ENCODE data around the gene TNFSF4. TPM values are rescaled to one million over a fixed set of nuclear protein-coding genes. Genes with fewer than 3 reads are reported as not detected.
A peak's percentile ranks its signal among the peaks of the same experiment; 100 is the strongest.

Gene TNFSF4
- total and polyA plus RNA-seq, 2 donors (not counting 1 experiment from before 2014, with no cell fraction given) = 3.3 to 20.9 TPM

DNA sequence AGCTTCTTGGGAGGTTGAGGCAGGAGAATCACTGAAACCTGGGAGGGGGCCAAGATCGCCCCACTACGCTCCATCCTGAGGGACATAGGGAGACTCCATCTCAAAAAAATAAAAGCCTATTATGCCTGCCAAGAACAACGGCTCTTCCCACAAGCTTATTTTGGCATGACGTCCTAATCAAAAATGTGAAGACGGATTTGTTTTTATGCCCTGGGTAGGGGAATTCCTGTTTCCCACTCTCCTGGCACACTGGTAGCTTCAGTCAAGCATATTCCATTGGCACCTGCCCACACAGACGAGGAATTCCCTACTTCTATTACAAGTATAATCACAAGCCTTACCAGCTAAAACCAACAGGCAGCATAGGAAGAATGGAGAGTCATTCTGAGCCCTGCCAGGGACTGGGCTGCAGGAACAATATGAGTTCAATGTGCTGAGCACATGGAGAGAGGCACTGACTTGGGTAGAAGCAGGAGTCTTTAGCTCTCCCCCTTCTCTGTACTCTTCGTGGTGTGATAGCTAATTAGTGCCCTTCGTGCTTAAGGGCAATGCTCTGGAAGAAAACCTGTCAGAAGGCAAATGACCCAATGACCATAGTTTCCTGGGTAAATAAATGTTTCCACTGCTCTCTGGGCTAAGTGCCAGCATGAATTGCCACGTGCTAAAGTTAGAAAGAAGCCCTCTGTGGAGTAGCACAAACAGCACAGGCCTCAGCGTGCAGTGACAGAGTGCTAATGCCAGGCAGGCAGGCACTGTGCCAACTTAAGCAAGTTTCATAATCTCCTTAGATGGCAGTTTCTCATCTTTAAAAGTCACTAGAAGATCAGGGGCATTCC, 16.8 kb downstream of the TNFSF4 start:
- no peak overlapping the region for H2AFZ ChIP-seq (ENCODE audit: low read length)
- TF ChIP-seq, protein P1, sequence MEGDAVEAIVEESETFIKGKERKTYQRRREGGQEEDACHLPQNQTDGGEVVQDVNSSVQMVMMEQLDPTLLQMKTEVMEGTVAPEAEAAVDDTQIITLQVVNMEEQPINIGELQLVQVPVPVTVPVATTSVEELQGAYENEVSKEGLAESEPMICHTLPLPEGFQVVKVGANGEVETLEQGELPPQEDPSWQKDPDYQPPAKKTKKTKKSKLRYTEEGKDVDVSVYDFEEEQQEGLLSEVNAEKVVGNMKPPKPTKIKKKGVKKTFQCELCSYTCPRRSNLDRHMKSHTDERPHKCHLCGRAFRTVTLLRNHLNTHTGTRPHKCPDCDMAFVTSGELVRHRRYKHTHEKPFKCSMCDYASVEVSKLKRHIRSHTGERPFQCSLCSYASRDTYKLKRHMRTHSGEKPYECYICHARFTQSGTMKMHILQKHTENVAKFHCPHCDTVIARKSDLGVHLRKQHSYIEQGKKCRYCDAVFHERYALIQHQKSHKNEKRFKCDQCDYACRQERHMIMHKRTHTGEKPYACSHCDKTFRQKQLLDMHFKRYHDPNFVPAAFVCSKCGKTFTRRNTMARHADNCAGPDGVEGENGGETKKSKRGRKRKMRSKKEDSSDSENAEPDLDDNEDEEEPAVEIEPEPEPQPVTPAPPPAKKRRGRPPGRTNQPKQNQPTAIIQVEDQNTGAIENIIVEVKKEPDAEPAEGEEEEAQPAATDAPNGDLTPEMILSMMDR (conservative IDR thresholded peaks at IDR 0.05 in 1 of 2, IDR thresholded peaks at IDR 0.05 in 1 of 2; ENCODE audit: low read depth in 1 of 2, low read length in 2 of 2) = no peak
- no peak for TF ChIP-seq EZH2 (IDR thresholded peaks at IDR 0.05; ENCODE audit: low read length, missing control alignments)
- no peaks in the 10 kb centered on the region for H3K79me2 ChIP-seq (ENCODE audit: control insufficient read depth, insufficient read depth, low read length)
- H3K9ac ChIP-seq (ENCODE audit: insufficient read depth, low read length) = no peak overlapping the region
- no peak overlapping the region for H3K4me3 ChIP-seq (replicated peaks in 1 of 4; ENCODE audit: control extremely low read depth in 1 of 4, insufficient read depth in 1 of 4, low read depth in 3 of 4, low read length in 4 of 4)
- H4K20me1 ChIP-seq (ENCODE audit: control insufficient read depth, extremely low read depth, insufficient read depth, low read length) = no peaks in the 10 kb centered on the region
- H3K4me2 ChIP-seq (ENCODE audit: extremely low read depth, insufficient read depth, low read length) = peak overlapping the region; percentile 13
- no peaks in the 10 kb centered on the region for H3K36me3 ChIP-seq (ENCODE audit: control insufficient read depth, insufficient read depth, low read length)
- peak; percentile 86 to 90 for DNase-seq (ENCODE audit: low read depth in 2 of 2)
- H3K9me3 ChIP-seq (ENCODE audit: control insufficient read depth, insufficient read depth, low read depth, low read length) = no peaks in the 10 kb centered on the region
- H3K27ac ChIP-seq (ENCODE audit: insufficient read depth, low read length) = no peak overlapping the region
- H3K27me3 ChIP-seq (ENCODE audit: control insufficient read depth, insufficient read depth, low read length) = no peaks in the 10 kb centered on the region
- H3K4me1 ChIP-seq (ENCODE audit: control insufficient read depth, extremely low read depth, insufficient read depth, low read length) = peaks cover 7% of the 10 kb centered on the region

DNA sequence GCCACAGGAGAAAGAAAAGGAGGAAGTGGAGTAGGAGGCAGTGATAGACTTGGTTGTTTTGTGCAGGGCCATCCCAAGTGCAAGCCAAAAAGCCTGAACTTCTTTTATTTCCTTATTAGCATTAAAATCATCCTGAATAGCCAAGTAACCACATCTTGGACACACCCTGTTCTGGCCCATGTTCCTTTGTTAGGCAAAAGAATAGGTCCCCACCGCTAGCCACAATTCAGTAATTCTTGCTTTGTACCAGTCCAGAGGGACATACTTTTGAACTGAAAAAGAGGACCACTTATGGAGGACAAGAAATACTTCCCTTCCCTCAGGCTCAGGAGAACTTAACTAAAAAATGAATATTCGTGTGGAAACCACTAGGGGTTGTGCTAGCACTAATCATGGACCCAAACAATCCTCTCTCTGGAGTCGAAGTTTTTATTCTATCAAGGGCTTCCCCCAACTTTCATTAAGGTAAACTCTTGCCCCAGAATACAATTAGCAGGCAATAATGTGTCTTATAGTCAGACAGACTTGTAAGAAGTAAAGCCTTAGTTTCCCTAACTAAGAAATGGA, 19.4 kb downstream of the TNFSF4 start:
- DNase-seq (ENCODE audit: low read depth in 2 of 2) = peak in 1 of 2 donors; percentile 8
- no peak overlapping the region for H2AFZ ChIP-seq (ENCODE audit: low read length)
- no peaks in the 10 kb centered on the region for H3K9me3 ChIP-seq (ENCODE audit: control insufficient read depth, insufficient read depth, low read depth, low read length)
- no peak overlapping the region for H3K9ac ChIP-seq (ENCODE audit: insufficient read depth, low read length)
- H3K4me3 ChIP-seq (replicated peaks in 1 of 4; ENCODE audit: control extremely low read depth in 1 of 4, insufficient read depth in 1 of 4, low read depth in 3 of 4, low read length in 4 of 4) = no peak overlapping the region
- H3K27ac ChIP-seq (ENCODE audit: insufficient read depth, low read length) = no peak overlapping the region
- no peak overlapping the region for H3K4me2 ChIP-seq (ENCODE audit: extremely low read depth, insufficient read depth, low read length)
- peaks cover 4% of the 10 kb centered on the region for H3K4me1 ChIP-seq (ENCODE audit: control insufficient read depth, extremely low read depth, insufficient read depth, low read length)
- no peaks in the 10 kb centered on the region for H3K27me3 ChIP-seq (ENCODE audit: control insufficient read depth, insufficient read depth, low read length)
- no peaks in the 10 kb centered on the region for H3K36me3 ChIP-seq (ENCODE audit: control insufficient read depth, insufficient read depth, low read length)
- no peaks in the 10 kb centered on the region for H4K20me1 ChIP-seq (ENCODE audit: control insufficient read depth, extremely low read depth, insufficient read depth, low read length)
- no peaks in the 10 kb centered on the region for H3K79me2 ChIP-seq (ENCODE audit: control insufficient read depth, insufficient read depth, low read length)
- TF ChIP-seq EZH2 (IDR thresholded peaks at IDR 0.05; ENCODE audit: low read length, missing control alignments) = no peak
- TF ChIP-seq, protein P1 (conservative IDR thresholded peaks at IDR 0.05 in 1 of 2, IDR thresholded peaks at IDR 0.05 in 1 of 2; ENCODE audit: low read depth in 1 of 2, low read length in 2 of 2) = no peak

DNA sequence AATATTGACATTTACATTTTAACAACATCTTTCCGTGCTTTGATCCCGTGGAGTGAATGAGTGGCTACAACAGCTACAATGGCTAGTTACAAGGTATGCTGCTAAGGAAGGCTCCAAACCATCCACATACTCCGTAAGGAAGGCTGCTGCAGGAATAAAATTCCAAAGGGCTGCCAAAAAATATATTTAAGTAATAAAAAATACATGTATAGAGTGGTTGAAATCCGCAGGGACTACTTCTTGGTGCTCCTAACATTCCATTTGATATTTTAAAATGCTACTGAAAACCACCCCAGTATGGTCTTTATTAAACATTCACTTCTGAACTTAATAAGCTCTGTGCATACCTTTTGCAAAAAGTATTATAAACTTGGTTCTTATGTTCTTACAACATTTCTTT, 25.3 kb downstream of the TNFSF4 start:
- H3K4me2 ChIP-seq (ENCODE audit: extremely low read depth, insufficient read depth, low read length) = no peak overlapping the region
- no peaks in the 10 kb centered on the region for H3K79me2 ChIP-seq (ENCODE audit: control insufficient read depth, insufficient read depth, low read length)
- no peaks in the 10 kb centered on the region for H3K4me1 ChIP-seq (ENCODE audit: control insufficient read depth, extremely low read depth, insufficient read depth, low read length)
- H3K27me3 ChIP-seq (ENCODE audit: control insufficient read depth, insufficient read depth, low read length) = no peaks in the 10 kb centered on the region
- TF ChIP-seq, protein P1 (conservative IDR thresholded peaks at IDR 0.05 in 1 of 2, IDR thresholded peaks at IDR 0.05 in 1 of 2; ENCODE audit: low read depth in 1 of 2, low read length in 2 of 2) = no peak
- TF ChIP-seq EZH2 (IDR thresholded peaks at IDR 0.05; ENCODE audit: low read length, missing control alignments) = no peak
- no peak for DNase-seq (ENCODE audit: low read depth in 2 of 2)
- H3K9ac ChIP-seq (ENCODE audit: insufficient read depth, low read length) = no peak overlapping the region
- H2AFZ ChIP-seq (ENCODE audit: low read length) = no peak overlapping the region
- no peaks in the 10 kb centered on the region for H4K20me1 ChIP-seq (ENCODE audit: control insufficient read depth, extremely low read depth, insufficient read depth, low read length)
- no peaks in the 10 kb centered on the region for H3K36me3 ChIP-seq (ENCODE audit: control insufficient read depth, insufficient read depth, low read length)
- no peaks in the 10 kb centered on the region for H3K9me3 ChIP-seq (ENCODE audit: control insufficient read depth, insufficient read depth, low read depth, low read length)
- H3K27ac ChIP-seq (ENCODE audit: insufficient read depth, low read length) = no peak overlapping the region
- no peak overlapping the region for H3K4me3 ChIP-seq (replicated peaks in 1 of 4; ENCODE audit: control extremely low read depth in 1 of 4, insufficient read depth in 1 of 4, low read depth in 3 of 4, low read length in 4 of 4)

All from fibroblast of lung (primary cell).